HG03378 (cell line): Measurements from ENCODE around the gene SCUBE1.

Experiments
- ATAC-seq: cut with Tn5 transposase; IDR thresholded peaks from one replicate; pipeline ENCODE4 v1.9.1; 2021; ENCODE audit warnings: mild to moderate bottlenecking, moderate library complexity; ENCODE audit not compliant: unreplicated experiment

SCUBE1 gene

DNA sequence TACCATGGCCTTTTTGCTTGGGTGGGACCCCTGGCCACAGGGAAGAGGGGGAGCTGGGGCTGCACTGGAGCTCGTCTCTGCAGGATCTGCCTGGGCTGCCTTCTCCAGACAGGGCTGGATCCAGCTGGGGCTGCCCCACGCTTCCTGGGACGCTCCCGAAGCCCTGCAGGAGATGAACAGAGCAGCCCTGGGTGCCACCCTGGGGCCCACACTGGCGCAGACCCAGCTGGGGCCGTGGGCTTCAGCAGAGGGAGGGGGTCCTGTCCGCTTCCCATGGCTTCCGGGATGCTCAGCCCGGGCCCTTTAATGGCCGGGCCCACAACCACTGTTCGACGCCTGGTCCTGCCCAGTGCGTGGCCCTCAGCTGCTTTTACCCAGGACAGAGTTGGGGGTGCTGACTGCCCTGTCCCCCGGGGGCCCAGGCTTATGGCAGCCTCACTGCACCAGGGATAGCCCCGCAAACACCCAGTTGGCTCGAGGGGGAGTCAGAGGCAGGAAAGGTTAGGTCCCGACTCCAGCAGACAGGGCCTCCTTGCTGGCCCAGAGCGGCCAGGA lies 179.9 kb downstream of the SCUBE1 start:
- ATAC-seq, result no peak

DNA sequence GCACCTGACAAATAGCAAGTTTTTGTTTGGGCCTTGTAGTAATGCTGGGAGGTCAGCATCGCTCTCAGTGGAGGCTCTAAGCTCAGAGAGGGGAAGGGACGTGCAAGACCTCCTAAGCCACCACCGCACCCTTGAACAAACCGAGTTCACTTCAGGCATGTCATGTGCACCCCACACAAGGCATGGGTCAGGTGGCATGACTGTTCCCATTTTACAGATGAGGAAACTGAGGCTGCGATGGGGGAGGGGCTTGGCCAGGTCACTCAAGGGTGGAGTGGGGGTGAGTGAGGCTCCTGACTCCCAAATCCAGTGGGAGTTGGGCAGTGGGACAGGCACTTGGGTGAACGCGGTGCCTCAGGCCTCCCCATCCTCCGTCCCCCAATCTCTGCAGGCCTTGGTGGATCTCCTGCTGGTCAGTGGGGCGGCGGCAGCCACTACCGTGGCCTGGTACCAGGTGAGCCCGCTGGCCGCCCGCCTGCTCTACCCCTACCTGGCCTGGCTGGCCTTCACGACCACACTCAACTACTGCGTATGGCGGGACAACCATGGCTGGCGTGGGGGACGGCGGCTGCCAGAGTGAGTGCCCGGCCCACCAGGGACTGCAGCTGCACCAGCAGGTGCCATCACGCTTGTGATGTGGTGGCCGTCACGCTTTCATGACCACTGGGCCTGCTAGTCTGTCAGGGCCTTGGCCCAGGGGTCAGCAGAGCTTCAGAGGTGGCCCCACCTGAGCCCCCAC lies 180.6 kb downstream of the SCUBE1 start:
- ATAC-seq, result no peak

DNA sequence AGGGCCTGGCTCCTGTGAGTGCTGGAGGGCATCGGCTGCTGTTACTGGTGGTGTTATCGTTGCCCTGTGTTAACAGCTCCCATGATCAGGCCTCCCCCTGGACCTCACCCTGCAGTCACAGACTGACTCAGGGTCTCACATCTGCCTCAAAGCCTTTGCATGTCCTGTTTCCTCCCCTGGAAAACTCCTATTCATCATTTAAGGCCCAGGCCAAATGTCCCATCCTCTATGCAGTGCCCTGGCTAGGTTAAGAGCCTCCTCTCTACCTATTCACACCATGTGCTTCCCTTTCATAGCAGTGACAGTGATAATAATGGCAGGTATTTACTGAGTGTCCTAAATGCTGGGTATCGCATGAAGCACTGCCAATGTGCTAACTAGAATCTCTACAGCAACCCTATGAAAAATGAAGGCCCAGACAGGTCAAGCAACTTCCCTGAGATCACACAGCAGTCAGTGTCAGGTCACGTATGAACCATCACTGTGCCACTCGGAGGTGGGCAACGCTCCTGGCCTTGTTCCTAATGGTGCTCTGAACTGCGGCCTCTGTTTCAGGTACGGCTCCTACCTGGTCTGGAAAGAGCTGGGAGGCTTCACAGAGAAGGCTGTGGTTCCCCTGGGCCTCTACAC lies 182.6 kb downstream of the SCUBE1 start:
- no peak for ATAC-seq

DNA sequence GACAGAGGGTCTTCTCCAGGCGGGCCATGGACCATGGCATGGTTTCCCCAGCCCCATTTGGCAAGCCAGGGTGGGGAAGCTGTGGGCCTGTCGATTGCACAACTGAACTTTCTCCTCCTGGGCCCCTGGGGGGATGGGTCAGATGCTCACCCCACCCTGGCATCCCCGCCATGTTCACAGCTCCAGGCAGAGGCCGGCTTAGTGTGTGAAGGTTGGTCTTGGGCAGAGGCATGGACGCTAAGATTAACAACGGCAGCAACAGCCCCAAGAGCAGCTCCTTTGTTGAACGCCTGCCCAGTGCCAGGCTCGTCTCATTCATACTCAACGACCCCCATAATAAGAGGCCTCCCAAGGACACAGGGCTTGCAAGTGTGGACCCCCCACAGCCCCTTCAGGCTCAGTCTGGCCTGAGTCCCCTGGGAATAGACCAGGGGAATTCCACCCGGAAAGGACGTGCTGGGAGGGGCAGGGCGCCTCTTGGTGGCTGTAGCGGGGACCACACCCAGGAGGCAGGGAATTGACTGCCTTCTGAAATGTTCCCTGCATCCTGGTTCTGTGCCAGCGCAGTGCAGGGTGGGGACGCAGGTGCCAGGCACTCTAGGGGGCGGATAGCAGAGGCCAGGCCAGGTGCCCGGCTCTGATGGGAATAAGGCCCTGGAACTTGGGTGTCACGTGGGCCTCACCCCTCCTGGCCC lies 183.5 kb downstream of the SCUBE1 start:
- ATAC-seq, result no peak

DNA sequence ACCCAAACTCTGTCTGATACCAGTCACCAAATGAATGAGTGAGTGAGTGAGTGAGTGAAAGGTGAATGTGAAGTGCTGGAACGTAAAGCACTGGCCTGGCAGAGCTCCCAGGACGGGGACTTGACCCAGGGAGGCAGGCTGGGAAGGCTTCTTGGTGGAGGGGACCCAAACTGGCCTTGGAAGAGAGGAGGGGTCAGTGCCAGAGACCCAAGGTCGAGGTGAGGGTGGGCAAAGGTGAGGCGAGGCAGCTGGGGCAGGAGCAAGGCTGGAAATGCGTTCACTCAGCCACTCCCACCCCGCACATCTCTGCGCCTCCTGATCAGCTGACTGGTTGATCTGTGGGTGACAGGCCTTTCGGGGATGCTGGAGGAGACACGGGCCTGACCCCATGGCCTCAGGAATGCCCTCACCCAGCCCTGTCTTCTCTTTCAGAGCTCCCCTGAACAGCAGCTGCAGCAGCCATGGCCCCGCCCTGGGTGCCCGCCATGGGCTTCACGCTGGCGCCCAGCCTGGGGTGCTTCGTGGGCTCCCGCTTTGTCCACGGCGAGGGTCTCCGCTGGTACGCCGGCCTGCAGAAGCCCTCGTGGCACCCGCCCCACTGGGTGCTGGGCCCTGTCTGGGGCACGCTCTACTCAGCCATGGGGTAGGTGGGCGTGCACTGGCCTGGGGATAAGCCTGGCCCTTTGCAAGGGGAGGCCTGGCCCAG lies 184.2 kb downstream of the SCUBE1 start:
- no peak for ATAC-seq

DNA sequence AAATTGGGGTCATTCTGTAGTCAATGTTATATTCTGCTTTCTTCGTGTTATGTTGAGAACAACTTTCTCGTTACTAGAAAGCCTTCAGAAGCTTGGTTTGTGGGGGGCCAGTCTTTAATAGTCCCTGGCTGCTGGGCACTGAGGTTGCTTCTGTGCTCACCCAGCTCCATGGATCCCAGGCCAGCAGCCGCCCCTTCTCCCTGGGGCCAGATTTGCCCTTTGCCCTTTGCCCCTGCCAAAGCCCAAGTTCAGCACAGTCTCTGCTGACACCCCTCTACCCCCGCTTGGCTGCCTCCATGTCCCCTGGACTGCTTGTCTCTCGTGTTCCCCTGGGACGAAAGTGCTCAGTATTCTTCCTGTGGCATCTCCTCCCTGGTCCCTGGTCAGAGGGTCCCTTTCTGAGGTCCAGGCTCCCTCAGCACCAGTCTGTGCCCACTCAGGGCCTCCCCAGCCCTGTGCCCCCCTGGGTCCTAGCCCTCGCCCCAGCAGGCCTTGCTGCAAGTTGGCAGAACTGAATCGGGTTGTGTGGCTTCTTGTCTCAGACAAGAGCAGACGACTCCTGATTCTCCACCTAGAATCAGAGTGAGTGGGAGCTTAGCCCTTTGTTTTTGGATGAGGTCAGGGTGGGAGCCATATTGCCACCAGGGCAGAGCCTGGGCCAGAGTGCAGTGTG lies 185.2 kb downstream of the SCUBE1 start:
- ATAC-seq, result no peak

DNA sequence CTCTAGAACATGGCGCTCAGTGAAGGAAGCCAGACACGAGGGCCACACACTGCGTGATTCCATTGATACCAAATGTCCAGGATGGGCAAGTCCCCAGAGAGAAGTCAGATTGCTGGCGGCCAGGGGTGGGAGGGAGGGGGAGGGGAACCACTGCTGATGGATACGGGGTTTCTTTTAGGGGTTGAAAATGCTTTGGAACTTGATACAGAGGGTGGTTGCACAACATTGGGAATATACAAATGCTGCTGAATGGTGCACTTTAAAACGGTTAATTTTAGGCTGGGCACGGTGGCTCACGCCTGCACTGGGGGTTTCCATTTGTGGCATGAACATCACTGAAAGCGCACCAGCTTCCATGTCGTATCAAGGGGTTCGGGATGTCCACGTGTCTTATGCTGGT lies 186.8 kb downstream of the SCUBE1 start:
- no peak for ATAC-seq

DNA sequence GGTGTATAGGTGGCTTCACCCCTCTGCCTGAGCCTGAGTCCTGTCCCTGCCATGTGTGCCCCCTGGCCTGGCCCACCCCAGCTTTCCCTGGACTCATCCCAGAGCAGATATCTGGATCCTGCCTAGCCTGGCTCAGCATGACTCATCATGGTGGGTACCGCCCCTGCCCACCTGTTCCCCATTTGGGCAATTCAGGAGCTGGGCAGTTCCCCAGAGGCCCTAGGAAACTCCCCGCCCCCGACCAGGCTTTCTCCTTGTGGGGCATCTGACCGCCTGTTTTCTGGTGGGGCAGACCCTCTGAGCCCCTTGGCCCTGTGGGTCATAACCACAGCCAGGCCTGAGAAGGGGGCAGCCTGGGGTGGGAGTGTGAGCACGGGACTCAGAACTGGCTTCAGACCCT lies 187.4 kb downstream of the SCUBE1 start:
- ATAC-seq, result no peak

DNA sequence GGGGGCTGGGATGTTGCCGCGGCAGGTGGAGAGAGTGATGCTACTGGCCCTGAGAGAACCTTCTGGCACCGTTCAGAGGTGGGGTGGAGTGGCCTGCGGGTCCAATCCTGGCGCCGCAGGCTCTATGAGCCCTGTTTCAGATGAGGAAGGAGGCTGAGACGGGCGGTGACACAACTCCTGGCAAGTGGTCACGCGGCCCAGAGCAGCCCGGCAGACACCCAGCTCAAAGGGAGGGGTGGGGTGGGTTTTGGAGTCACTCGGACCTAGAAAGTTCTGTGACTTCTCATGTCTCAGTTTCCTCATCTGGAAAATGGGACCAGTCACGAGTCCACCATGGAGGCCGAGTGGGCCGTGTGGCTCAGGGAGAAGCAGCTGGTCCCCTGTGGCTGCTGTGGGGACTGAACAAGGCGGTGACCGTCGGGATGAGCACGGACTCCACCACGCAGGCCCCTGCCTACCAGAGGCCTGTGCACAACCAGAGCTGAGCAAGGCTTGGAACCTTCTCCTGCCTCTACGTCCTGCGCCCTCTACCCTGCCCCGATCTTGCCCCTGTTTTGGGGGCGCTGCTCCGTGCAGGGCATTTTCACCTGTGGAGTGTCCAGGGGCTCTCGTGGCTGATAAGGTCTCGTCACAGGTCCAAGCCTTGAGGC lies 188.2 kb downstream of the SCUBE1 start:
- no peak for ATAC-seq

DNA sequence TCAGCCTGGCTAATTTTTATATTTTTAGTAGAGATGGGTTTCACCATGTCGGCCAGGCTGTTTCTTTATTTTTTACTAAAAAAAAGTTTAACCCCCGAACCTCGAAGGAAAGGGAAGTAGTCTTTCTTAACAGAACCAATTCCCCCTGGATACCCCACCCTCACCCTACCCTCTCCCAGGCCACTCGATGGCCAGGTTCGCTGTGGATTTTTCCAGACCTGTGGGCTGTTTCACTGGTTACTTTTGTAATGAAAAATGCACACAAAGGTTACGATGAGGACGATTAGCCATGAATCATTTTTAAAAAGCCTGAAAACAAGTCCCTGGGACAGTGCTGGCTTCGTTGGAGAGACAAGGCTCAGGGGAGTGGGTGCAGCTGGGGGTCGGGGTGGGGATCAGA lies 189.3 kb downstream of the SCUBE1 start:
- no peak for ATAC-seq

DNA sequence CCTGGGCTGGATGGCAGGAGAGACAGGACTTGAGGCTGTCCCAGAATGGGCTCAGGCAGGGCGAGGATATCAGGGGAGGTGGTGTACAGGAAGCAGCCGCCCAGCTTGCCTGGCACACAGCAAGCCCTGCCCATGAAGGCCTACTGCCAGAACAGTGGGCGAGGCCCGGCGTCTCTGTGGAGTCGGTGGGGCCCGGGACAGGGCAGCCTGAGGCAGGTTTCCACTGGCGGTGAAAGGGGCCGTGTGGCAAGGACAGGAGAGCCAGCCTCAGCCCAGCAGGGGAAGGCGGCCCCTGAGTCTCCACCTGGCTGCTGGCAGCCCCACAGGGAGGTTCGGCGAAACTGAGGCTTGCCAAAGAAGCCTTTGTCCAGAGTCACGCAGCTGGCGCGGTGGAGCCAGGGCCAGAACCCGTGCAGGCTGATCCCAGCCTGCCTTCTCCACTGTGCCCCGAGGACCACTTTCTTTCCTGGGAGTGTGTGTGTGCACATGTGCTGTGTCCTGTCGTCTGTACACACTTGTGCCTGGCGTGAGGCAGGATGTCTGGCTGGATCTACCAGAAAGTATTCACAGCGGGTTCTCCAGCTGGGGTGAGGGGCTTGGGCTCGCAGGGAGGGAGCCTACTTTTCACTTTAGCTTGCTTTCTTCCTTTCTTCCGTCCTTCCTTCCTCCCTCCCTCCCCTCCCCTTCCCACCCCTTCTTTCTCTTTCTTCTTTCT lies 190.7 kb downstream of the SCUBE1 start:
- ATAC-seq, result no peak

DNA sequence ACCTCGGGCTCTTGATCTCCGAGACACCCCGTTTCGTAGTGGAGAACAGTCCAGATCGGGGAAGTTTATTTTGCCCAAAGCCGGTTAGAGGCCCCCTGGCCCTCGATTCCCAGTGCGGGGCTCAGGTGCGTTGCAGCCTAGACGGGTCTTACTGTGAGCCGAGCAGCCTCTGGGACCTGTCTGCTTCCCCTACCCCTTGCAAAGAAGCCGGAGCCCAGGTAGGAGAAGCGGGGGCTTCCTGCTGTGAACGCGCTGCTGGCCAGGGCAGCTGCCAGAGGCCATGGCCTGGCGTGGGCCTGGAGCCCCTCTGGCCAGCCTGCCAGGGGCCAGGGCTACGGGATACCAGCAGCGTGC lies 191.2 kb downstream of the SCUBE1 start:
- no peak for ATAC-seq

DNA sequence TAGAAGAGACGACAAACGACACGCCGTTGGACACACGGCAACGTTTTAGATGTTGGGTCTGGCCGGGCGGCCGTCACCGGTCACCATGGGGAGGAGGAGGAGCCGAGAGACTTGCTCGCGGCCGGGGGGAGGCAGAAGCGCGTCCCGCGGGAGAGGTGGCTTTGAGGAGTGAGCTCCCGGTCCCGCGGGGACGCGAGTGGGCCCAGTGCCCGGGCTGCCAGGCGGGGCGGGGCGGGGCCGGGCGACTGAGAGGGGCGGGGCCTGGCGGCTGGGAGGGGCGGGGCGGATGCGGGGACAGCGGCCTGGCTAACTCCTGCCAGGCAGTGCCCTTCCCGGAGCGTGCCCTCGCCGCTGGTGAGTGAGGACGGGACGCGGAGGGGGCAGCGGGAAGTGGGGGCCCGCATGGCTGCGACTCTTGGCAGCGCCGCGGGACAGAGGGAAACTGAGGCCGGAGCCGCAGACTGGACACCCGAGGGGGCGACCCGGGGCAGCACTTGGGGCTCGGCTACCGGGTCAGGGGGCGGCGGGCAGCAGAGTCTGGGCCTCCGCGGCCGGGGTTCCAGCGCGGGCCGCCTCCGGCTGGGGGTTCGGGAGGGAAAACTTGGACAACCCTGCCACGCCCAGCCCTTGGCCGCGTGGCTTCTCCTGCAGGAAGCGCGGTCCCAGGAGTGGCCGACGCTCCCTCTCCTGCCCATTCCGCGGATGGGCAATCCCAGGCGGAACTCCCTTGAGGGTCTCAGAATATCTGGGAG lies 191.7 kb downstream of the SCUBE1 start, which contains the start of gene TSPO:
Gene TSPO, plus strand, starts transcription at position 309 of the 752 bp plus-strand sequence. CDS start 7,680 bp downstream, outside the sequence.
- no peak for ATAC-seq

DNA sequence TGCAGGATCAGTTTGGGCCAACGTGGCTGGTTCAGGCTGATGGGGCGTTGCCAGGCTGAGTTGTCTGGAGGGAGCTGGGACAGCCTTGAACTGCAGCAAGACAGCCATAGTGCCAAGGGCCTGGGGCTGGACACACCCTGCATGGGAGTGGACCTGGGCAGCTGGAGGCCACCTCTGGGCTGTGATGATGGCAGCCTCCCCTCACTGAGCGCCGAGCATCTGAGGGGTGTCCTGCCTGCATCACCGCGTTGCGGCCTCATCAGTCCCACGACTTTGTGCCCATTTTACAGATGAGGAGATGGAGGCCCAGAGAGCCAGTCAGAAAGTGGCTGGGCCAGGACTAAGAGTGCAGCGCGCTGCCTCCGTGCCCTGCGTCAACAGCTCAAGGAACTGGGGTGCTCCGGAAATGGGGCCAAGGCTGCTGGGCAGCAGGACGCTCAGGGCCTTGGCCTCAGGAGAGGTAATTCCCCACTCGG lies 192.4 kb downstream of the SCUBE1 start:
- ATAC-seq, result no peak

DNA sequence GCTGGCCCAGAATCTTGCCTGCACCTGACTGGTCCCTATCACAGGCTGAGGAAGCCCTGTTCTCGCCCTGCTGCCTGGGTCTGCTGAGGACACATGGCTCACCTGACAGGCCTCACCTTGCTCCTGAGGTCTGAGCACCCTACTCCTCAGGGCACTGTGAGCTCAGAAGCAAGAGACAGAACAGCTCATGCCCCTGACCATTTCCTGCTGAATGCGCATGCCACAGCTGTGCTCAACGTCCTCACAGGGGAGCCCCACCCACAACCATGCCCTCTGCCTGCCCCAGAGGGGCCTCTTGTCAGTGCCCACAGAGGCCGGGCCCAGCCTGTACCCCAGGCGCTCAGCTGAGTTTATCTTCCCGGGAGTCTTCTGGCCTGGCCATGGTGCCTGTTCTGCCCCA lies 194.6 kb downstream of the SCUBE1 start:
- no peak for ATAC-seq

DNA sequence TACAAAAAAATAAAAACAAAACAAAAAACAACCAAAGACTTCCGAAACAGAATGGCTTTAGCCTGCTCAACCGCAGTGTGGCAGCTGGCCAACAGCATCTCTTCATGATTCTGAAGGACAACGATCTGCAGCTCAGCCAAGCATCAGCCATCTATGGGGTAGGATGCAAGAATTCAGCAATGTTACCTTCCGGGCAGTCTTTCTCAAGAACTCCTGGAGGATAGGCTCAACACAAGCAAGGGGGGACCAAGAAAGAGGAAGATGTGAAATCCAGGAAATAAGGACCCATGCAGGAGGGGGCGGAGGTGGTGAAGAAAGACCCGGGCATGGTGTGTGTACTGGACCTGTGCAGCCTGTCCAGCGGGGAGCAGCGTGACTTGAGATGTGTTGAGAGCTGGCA lies 195.4 kb downstream of the SCUBE1 start:
- no peak for ATAC-seq
